ENCODE data around the gene FAHD2B.
"Not testable (repeated sequence)": the region's sequence is repeated elsewhere in the genome, so short reads cannot be mapped to it uniquely, and the experiment has no call there.

FAHD2B gene

GRCh38 chr2:97067279-97068004 is 27.2 kb downstream of the FAHD2B start:
- no peak for FAIRE-seq

GRCh38 chr2:97066030-97066429 is 28.7 kb downstream of the FAHD2B start:
- FAIRE-seq, result not testable (repeated sequence)

GRCh38 chr2:97062020-97062419 is 32.7 kb downstream of the FAHD2B start:
- FAIRE-seq, result not testable (repeated sequence)

GRCh38 chr2:97059782-97060181 is 34.9 kb downstream of the FAHD2B start:
- FAIRE-seq, result not testable (repeated sequence)

GRCh38 chr2:97056150-97056549 is 38.5 kb downstream of the FAHD2B start:
- not testable (repeated sequence) for FAIRE-seq

GRCh38 chr2:97050032-97050431 is 44.6 kb downstream of the FAHD2B start:
- FAIRE-seq, result not testable (repeated sequence)

- FAIRE-seq, result not testable (repeated sequence)
These were observed 46.2 kb downstream of the FAHD2B start for GRCh38 chr2:97048448-97048847.

GRCh38 chr2:97046676-97047075 is 48.0 kb downstream of the FAHD2B start:
- not testable (repeated sequence) for FAIRE-seq

GRCh38 chr2:97045895-97046499 is 48.7 kb downstream of the FAHD2B start:
- FAIRE-seq, result not testable (repeated sequence)
